ENCODE results near the gene RBM48. TPM values are rescaled to one million over a fixed set of nuclear protein-coding genes. Genes with fewer than 3 reads are reported as not detected.
"Not testable (repeated sequence)": the region's sequence is repeated elsewhere in the genome, so short reads cannot be mapped to it uniquely, and the experiment has no call there.

RBM48 gene
- total RNA-seq, 1 experiment from 2014 or later, result 25.2 TPM

GRCh38 chr7:92517631-92518030 is 11.0 kb upstream of the RBM48 start:
- no peaks in the 10 kb centered on the region for H3K27me3 ChIP-seq
- no peak overlapping the region for H3K4me3 ChIP-seq
- no peak for DNase-seq
- H3K36me3 ChIP-seq, result peaks cover 44% of the 10 kb centered on the region
- H3K9me3 ChIP-seq (replicated peaks), result no peaks in the 10 kb centered on the region
- H3K4me1 ChIP-seq, result no peaks in the 10 kb centered on the region
- H3K27ac ChIP-seq, result no peak overlapping the region

DNA sequence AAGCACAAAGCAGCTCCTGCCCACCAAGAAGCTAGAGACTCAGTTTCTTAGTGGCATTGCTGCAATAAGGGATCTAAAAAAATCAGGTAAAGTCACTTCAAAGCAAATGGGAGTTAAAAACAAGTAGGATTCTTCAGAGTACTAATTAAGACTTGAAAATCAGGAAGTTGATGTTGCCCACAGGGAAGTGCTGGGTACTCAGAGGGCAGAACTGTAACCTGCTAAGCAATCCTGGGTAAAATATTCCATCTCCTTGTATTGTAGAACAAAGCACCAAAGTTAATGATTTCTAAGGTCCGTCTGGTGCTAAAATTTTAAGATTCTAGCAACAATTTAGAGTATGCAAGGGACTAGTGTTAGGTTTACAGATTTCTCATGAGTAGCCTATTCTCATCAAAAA is 8.6 kb upstream of the RBM48 start:
- H3K36me3 ChIP-seq, result peaks cover 30% of the 10 kb centered on the region
- DNase-seq, result no peak
- no peaks in the 10 kb centered on the region for H3K4me1 ChIP-seq
- no peaks in the 10 kb centered on the region for H3K27me3 ChIP-seq
- no peak overlapping the region for H3K4me3 ChIP-seq
- no peak overlapping the region for H3K27ac ChIP-seq
- no peaks in the 10 kb centered on the region for H3K9me3 ChIP-seq (replicated peaks)

DNA sequence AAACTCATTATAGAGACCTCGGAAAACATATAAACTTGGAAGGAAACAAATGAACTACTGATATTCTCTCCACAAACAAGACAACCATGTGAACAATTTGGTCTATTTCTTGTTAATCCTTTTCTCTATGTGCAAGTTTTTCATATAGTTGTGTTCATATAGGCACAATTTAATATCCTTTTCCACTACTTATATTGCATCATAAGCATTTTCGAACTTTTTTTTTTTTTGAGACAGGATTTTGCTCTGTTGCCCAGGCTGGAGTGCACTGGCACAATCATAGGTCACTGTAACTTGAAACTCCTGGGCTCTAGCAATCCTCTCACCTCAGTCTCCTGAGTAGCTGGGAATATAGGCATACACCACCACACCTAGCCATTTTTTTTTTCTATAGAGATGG is 5.5 kb upstream of the RBM48 start:
- Histone ChIP-seq H3K9me3 (replicated peaks) (no peaks in the 10 kb centered on the region), H3K27ac (no peak overlapping the region), H3K27me3 (no peaks in the 10 kb centered on the region), H3K4me1 (no peaks in the 10 kb centered on the region), H3K36me3 (peaks cover 14% of the 10 kb centered on the region), H3K4me3 (no peak overlapping the region)
- DNase-seq, result no peak

DNA sequence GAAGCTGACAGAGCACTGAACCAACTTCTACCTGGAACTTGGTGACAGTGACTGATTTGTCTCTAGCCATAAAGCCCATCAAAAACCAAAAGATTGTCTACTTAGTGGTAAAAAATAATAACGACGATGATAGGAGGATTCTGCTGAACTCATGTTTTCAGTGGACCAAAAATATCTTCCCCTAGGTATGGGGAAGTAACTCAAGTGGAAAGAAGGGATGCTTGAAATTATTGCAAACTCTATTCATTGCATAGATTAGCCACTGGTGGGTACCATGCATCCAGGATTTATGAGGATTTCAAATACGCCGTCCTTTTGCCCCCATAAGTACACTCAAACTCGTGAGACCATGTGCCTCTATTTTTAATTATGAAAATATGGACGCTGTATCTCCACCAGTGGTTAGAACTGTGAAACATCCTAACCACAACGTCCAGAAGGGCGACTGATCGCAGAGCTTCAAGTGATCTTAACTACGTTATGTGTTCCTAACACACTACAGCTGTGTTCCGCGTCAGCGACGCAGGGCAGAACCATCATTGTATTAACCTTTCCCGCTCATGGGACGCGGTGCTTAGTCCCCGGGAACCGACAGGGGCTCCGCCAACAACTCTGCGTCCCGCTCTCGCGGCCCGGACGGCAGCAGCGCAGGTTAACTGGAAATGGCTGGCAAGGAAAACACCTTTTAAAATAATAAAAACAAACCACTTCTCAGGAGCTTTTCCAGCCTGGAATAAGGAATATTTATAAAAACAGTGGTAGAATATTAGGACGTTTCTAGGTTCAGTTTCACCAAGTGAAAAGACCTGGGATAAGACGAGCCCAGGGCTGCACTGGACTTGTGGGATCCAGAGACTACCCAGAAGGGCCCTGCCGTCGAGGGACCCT is 1.1 kb upstream of the RBM48 start:
- Histone ChIP-seq H3K27me3 (no peaks in the 10 kb centered on the region), H3K27ac (peak overlapping the region; percentile 85), H3K9me3 (replicated peaks) (no peaks in the 10 kb centered on the region), H3K4me1 (no peaks in the 10 kb centered on the region), H3K4me3 (peak overlapping the region; percentile 89), H3K36me3 (peaks cover 11% of the 10 kb centered on the region; the same call in 1 of the 2 replicates)
- DNase-seq, result peak; percentile 82 to 88

GRCh38 chr7:92528958-92529264 is 316 bp downstream of the RBM48 start:
- no peaks in the 10 kb centered on the region for H3K9me3 ChIP-seq (replicated peaks)
- peak overlapping the region; percentile 89 for H3K4me3 ChIP-seq
- peak overlapping the region; percentile 73 for H3K27ac ChIP-seq
- no peaks in the 10 kb centered on the region for H3K4me1 ChIP-seq
- H3K27me3 ChIP-seq, result no peaks in the 10 kb centered on the region
- H3K36me3 ChIP-seq, result peaks cover 22% of the 10 kb centered on the region
- no peak for DNase-seq

GRCh38 chr7:92534572-92534971 is 6.0 kb downstream of the RBM48 start:
- H3K27me3 ChIP-seq, result no peaks in the 10 kb centered on the region
- H3K4me3 ChIP-seq, result no peak overlapping the region
- DNase-seq, result no peak
- H3K36me3 ChIP-seq, result peaks cover 68% of the 10 kb centered on the region
- no peaks in the 10 kb centered on the region for H3K4me1 ChIP-seq
- H3K27ac ChIP-seq, result no peak overlapping the region
- H3K9me3 ChIP-seq (replicated peaks), result no peaks in the 10 kb centered on the region

- H3K27ac ChIP-seq; H3K36me3 ChIP-seq; H3K4me3 ChIP-seq; H3K4me1 ChIP-seq; H3K9me3 ChIP-seq (replicated peaks); DNase-seq; H3K27me3 ChIP-seq: not testable (repeated sequence)
Measured at GRCh38 chr7:92543542-92543941, 14.9 kb downstream of the RBM48 start.

DNA sequence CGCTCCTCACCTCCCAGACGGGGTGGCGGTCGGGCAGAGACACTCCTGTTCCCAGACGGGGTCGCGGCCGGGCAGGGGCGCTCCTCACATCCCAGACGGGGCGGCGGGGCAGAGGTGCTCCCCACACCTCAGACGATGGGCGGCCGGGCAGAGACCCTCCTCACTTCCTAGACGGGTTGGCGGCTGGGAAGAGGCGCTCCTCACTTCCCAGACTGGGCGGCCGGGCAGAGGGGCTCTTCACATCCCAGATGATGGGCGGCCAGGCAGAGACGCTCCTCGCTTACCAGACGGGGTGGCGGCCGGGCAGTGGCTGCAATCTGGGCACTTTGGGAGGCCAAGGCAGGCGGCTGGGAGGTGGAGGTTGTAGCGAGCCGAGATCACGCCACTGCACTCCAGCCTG is 16.5 kb downstream of the RBM48 start:
- not testable (repeated sequence) for H3K4me3 ChIP-seq; H3K27me3 ChIP-seq; H3K36me3 ChIP-seq; H3K27ac ChIP-seq; H3K9me3 ChIP-seq (replicated peaks); DNase-seq; H3K4me1 ChIP-seq

GRCh38 chr7:92546856-92547497 is 18.4 kb downstream of the RBM48 start:
- H3K27ac ChIP-seq, result no peak overlapping the region
- H3K4me1 ChIP-seq, result no peaks in the 10 kb centered on the region
- no peaks in the 10 kb centered on the region for H3K36me3 ChIP-seq
- H3K4me3 ChIP-seq, result no peak overlapping the region
- H3K27me3 ChIP-seq, result no peaks in the 10 kb centered on the region
- DNase-seq, result no peak
- 0 out of 2 replicates have a peak, but pooled peaks cover 3% of the 10 kb centered on the region for H3K9me3 ChIP-seq (replicated peaks)

- H3K36me3 ChIP-seq, result no peaks in the 10 kb centered on the region
Measured at GRCh38 chr7:92547579-92547978, 19.0 kb downstream of the RBM48 start.

DNA sequence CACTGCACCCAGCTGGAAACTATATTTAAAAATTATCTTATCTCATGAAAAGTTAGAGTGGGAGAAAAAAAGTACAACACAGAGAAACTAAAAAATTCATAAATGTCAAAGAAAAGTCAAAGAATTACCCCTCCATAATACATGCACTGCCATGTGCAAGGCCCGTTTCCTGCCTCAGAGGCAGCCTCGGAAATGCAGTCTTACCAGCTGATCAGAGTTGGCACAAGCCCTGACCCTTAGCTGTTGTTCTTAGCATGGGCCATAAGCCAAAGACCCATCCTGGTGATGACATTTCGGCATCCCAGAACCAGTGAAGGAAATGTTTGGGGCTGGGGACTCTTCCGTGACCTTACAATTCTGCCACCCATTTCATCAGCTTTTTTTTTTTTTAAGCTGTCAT is 21.6 kb downstream of the RBM48 start:
- no peak for DNase-seq
- Histone ChIP-seq H3K27me3 (no peaks in the 10 kb centered on the region), H3K4me1 (no peaks in the 10 kb centered on the region), H3K4me3 (no peak overlapping the region), H3K9me3 (replicated peaks) (0 out of 2 replicates have a peak, but pooled peaks cover 3% of the 10 kb centered on the region), H3K27ac (no peak overlapping the region), H3K36me3 (no peaks in the 10 kb centered on the region)

More at GRCh38 chr7:92547579-92547978, 19.0 kb downstream of the RBM48 start:
- no peaks in the 10 kb centered on the region for H3K27me3 ChIP-seq
- H3K27ac ChIP-seq, result no peak overlapping the region
- 0 out of 2 replicates have a peak, but pooled peaks cover 3% of the 10 kb centered on the region for H3K9me3 ChIP-seq (replicated peaks)
- H3K4me1 ChIP-seq, result no peaks in the 10 kb centered on the region
- H3K4me3 ChIP-seq, result no peak overlapping the region
- DNase-seq, result no peak

- H3K9me3 ChIP-seq (replicated peaks), result no peaks in the 10 kb centered on the region
- H3K36me3 ChIP-seq, result peaks cover 25% of the 10 kb centered on the region
- no peak overlapping the region for H3K4me3 ChIP-seq
- no peaks in the 10 kb centered on the region for H3K27me3 ChIP-seq
- H3K4me1 ChIP-seq, result no peaks in the 10 kb centered on the region
- no peak overlapping the region for H3K27ac ChIP-seq
- peak in 1 of 2 experiments; percentile 25 for DNase-seq
Measured at GRCh38 chr7:92557249-92557648, 28.7 kb downstream of the RBM48 start.

GRCh38 chr7:92557808-92558362 is 29.3 kb downstream of the RBM48 start:
- Histone ChIP-seq H3K4me3 (no peak overlapping the region), H3K27me3 (no peaks in the 10 kb centered on the region), H3K4me1 (no peaks in the 10 kb centered on the region), H3K9me3 (replicated peaks) (no peaks in the 10 kb centered on the region), H3K27ac (no peak overlapping the region), H3K36me3 (peaks cover 31% of the 10 kb centered on the region)
- no peak for DNase-seq

DNA sequence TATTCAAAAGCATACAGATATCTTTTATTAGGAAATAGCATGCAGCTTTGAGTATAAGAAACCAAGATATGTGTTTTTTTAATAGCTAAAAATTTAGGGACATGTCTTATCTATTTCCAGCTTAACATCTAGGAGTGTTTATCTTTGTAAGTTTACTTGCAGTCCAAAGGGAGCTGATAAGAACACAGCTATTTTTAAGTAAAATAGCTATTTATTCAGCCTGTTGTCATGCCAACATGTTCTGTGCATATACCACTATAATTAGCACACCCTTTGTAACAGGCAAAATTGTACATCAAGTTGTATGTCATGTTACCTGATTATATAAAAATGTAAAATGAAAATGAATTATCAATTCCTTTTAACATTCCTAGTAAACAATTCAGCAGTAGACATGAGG is 32.0 kb downstream of the RBM48 start:
- H3K9me3 ChIP-seq (replicated peaks), result no peaks in the 10 kb centered on the region
- H3K36me3 ChIP-seq, result peaks cover 54% of the 10 kb centered on the region
- no peak overlapping the region for H3K27ac ChIP-seq
- no peaks in the 10 kb centered on the region for H3K4me1 ChIP-seq
- no peaks in the 10 kb centered on the region for H3K27me3 ChIP-seq
- H3K4me3 ChIP-seq, result no peak overlapping the region
- DNase-seq, result no peak

- DNase-seq, result no peak
- Histone ChIP-seq H3K4me3 (no peak overlapping the region), H3K36me3 (peaks cover 77% of the 10 kb centered on the region), H3K27me3 (no peaks in the 10 kb centered on the region), H3K4me1 (no peaks in the 10 kb centered on the region), H3K27ac (no peak overlapping the region), H3K9me3 (replicated peaks) (no peaks in the 10 kb centered on the region)
Measured at GRCh38 chr7:92563345-92563744, 34.8 kb downstream of the RBM48 start.

Data from SJCRH30 (cell line).